ENCODE data around the gene RBM42.
"Not testable (repeated sequence)": the region's sequence is repeated elsewhere in the genome, so short reads cannot be mapped to it uniquely, and the experiment has no call there.

RBM42 gene, protein sequence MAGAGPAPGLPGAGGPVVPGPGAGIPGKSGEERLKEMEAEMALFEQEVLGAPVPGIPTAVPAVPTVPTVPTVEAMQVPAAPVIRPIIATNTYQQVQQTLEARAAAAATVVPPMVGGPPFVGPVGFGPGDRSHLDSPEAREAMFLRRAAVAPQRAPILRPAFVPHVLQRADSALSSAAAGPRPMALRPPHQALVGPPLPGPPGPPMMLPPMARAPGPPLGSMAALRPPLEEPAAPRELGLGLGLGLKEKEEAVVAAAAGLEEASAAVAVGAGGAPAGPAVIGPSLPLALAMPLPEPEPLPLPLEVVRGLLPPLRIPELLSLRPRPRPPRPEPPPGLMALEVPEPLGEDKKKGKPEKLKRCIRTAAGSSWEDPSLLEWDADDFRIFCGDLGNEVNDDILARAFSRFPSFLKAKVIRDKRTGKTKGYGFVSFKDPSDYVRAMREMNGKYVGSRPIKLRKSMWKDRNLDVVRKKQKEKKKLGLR

GRCh38 chr19:35628565-35629331 is at the start of gene RBM42:
Gene RBM42 (plus strand): TSS chr19:35629036. CDS start chr19:35629154, 118 bp downstream.
- peak; percentile 93 to 98 for DNase-seq

DNA sequence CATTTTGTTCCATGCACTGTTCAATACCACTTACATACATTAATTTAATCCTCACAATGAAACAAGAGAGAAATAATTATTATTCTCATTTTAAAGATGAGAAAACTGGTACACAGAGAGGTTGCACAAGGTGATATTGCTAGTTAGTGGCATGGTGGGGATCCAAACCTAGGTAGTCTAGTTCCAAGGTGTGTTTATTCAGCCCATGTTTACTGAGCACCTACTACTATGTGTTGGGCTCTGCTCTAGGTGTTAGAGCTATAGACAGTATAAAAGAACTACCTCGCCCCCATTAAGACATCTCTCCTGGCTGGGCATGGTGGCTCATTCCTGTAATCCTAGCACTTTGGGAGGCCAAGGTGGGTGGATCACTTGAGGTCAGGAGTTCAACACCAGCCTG is 46.1 kb upstream of the RBM42 start:
- no peak for DNase-seq

DNA sequence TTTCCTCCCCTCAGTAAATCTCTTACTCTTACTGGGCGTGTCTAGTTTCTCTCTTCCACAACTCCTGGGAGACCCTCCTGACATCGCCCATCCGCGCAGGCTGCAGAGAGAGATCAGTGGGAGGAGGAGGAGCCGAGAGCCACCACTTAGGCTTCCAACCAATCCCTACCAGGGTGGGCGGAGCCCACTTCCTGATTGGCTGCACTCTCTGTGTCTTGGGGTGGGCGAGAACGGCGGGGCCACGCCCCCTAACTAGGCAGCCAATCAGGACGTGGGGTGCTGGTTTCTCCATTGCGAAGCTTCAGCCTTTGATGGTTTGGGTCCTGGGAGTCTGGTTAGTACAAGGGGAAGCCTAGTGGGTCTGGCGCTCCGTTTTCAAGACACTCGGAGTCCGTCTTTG is 43.0 kb upstream of the RBM42 start, which contains the start of gene PMIS2:
TSS of gene PMIS2 (plus strand) at position 326 of the 400 bp plus-strand sequence. CDS start 87 bp downstream, outside the sequence.
- DNase-seq: no peak

DNA sequence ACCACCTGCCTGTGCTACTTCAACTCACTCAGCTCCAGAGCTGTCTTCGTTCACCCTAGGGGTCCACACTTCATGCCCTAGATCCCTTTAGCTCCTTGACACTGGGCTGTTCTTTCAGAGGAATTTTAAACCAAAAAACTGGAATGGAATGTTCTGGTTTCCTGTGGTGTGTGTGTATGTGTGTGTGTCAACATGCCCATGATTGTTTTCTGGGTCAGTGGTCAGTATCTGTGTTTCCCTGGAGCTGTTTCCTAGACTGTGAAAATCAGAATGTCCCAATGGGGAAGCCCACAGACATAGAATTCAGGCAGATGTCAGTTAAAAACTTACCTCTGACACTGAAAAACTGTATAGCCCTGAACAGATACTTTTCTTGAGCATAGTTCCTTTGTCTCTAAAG is 41.5 kb upstream of the RBM42 start:
- no peak for DNase-seq

- no peak for DNase-seq
These were observed 38.0 kb upstream of the RBM42 start for GRCh38 chr19:35590875-35591274.

DNA sequence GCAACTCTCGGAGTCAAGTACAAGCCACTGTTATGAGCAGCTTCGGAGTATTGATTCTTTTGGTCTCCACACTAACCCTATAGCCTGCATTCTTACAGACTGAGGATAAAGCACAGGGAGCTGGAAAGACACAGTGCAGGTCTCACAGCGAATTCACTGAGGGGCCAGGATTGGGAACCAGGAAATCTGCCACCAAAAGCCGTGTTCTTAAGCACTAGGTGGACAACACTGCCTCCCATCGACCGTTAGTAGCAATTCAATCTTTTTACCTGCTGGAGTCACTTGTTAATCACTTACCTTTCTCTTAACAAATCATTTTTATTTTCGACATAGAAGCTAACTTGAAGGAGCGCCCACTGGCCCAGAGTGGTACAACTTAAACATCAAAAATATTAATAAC is 36.6 kb upstream of the RBM42 start:
- DNase-seq: no peak

GRCh38 chr19:35595026-35595425 is 33.8 kb upstream of the RBM42 start:
- not testable (repeated sequence) for DNase-seq

DNA sequence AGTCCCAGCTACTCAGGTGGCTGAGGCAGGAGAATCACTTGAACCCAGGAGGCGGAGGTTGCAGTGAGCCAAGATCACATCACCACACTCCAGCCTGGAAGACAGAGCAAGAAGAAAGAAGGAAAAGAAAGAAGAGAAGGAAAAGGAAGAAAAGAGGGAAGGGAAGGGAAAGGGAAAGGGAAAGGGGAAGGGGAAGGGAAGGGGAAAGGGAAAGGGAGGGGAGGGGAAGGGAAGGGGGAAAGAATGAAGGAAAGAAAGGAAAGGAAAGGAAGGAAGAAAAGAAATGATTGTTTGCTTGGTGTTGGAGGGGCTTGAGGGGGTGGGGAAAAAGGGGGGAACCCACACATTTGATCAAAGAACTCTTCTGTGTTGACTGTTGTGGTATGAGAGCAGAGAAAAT is 32.9 kb upstream of the RBM42 start:
- DNase-seq: no peak

GRCh38 chr19:35596366-35596999 is 32.4 kb upstream of the RBM42 start:
- DNase-seq: no peak

GRCh38 chr19:35601971-35602370 is 26.9 kb upstream of the RBM42 start:
- DNase-seq: no peak

DNA sequence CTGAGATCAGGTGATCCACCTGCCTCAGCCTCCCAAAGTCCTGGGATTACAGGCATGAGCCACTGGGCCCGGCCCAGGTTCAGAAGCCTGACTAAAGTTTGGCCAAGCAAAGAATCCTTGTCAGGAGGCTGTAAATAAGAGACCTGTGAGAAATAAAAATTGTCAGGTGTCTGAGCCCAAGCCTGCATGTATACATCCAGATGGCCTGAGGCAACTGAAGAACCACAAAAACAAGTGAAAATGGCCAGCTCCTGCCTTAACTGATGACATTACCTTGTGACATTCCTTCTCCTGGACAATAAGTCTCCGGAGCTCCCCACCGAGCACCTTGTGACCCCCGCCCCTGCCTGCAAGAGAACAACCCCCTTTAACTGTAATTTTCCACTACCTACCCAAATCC is 24.4 kb upstream of the RBM42 start:
- not testable (repeated sequence) for DNase-seq

DNA sequence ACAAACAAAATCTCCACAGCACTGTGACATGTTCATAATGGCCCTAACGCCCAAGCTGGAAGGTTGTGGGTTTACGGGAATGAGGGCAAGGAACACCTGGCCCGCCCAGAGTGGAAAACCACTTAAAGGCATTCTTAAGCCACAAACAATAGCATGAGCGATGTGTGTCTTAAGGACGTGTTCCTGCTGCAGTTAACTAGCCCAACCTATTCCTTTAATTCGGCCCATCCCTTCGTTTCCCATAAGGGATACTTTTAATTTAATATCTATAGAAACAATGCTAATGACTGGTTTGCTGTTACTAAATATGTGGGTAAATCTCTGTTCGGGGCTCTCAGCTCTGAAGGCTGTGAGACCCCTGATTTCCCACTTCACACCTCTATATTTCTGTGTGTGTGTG is 21.7 kb upstream of the RBM42 start:
- DNase-seq: not testable (repeated sequence)

DNA sequence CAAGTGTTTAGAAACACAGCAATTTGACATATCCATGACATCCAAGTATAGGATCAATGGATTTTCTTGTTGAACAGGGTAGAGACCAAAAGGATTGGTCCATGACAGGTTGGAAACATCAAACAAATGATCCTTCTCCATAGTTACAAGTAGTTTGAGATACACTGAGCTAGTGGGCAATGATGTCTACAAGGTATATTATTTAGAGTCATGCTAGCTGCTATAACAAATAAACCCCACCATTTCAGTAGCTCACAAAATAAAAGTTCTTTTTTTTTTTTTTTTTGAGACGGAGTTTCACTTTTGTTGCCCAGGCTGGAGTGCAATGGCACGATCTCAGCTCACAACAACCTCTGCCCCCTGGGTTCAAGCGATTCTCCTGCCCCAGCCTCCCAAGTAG is 21.2 kb upstream of the RBM42 start:
- DNase-seq: no peak

DNA sequence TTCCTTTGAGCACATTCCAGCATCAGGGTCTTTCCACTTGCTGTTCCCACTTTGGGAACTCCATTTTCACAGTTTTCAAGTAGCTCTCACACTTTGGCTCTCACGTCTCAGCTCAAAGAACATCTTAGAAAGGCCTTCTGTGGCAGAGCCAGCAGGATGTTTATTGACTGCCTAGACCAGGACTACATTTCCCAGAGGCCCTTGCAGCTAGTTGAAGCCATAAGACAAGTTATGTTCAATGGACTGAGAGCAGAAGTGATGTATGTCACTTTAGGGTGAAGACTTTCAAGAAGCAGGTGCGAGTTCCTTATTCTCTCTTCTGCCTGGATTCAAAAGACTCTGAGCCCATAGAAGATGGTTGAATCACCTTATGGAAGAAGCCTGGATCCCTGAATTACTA is 20.6 kb upstream of the RBM42 start:
- no peak for DNase-seq

GRCh38 chr19:35609851-35610353 is 18.9 kb upstream of the RBM42 start:
- DNase-seq: peak in 1 of 2 donors; percentile 14

- no peak for DNase-seq
These were observed 16.6 kb upstream of the RBM42 start for GRCh38 chr19:35612224-35612558.

GRCh38 chr19:35612559-35613321 is 16.1 kb upstream of the RBM42 start, which contains the start of gene HAUS5:
Gene HAUS5 (plus strand): TSS chr19:35612735. CDS start chr19:35612795, 60 bp downstream.
- DNase-seq: peak; percentile 90 to 96

DNA sequence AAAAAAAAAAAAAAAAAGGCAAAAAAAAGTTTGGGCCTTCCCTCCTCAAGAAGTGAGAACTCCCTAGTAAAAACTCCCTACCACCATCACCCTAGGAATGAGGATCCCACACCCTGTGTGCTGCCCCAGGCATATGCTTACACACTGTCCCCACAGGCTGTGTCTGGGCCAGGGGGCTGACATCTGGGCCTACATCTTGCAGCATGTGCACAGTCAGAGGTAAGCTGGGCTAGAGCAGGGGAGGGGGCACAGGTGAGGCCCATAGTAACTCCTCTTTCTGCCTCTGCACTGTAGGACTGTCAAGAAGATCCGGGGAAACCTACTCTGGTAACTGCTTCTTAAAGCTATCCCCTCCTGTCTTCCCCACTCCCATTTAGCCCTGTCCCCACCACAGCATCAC is 15.3 kb upstream of the RBM42 start:
- DNase-seq: no peak

- no peak for DNase-seq
These were observed 13.8 kb upstream of the RBM42 start for GRCh38 chr19:35615036-35615435.

- no peak for DNase-seq
These were observed 10.0 kb upstream of the RBM42 start for GRCh38 chr19:35618857-35619256.

- no peak for DNase-seq
These were observed 9.4 kb upstream of the RBM42 start for GRCh38 chr19:35619290-35619923.

DNA sequence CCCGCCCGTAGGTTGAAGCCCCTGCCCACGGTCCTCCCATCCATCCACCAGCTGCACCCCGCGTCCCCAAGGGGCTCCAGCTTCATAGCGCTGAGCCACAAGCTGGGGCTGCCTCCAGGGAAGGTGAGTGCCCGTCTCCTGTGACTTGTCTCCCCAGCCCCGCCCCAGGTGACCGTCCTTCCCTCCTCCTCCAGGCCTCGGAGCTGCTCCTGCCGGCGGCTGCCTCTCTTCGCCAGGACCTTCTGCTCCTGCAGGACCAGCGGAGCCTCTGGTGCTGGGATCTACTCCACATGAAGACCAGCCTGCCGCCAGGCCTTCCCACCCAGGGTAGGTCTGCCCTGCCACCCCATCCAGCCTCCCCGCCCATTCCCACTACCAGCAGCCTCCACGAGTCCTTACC is 8.8 kb upstream of the RBM42 start:
- no peak for DNase-seq
